Stimulated activated CD4-positive, alpha-beta T cell treated with anti-CD3 and anti-CD28 coated beads, Interleukin-1b, Interleukin-23, amount 100 ng/mL, for 1 hour (primary cell): ENCODE measurements around the gene A4GALT.

Experiments
- DNase-seq, 2 donors: peaks; one replicate each; pipeline ENCODE4 v3.0.0-alpha.2; 2020; ENCODE audit warnings: low read depth in 2 of 2

The A4GALT gene

DNA sequence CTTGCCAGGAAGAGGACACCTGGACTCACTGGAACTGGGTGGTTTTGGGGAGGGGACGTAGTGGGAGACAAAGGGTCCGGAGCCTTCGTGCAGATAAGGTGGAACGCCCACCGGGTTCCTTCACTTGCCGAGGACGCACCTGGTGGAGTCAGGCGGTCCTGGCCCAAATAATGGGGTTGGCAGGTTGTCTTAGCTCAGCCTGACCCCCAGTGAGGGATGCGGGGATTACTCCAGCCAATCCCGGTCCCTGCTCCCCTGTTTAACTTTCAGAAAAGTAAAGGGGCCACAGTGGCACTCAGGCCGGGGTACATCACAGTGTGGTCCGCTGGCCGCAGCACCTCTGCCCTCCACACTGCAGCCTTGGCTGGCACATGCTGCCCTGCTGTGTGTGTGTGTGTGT is 18.0 kb downstream of the A4GALT start:
- no peak for DNase-seq

DNA sequence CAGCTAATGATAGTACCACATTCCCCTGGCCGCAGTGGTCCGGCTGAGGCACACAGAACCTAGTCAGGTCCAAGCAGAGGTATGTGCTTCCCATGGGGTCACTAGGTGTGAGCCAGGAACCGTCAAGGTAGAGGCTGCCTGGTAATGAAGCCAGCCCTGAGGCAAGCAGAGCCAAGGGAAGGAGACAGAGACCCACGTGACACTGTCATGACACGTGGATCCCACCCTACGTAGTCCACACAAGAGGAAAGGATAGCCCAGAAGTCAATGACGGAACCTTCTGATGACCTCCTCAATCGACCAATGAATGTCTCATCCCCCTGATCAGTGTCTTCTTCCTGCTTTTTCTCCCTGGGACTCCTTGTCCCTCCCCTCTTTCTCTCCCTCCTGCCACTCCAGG is 19.0 kb downstream of the A4GALT start:
- DNase-seq = no peak

DNA sequence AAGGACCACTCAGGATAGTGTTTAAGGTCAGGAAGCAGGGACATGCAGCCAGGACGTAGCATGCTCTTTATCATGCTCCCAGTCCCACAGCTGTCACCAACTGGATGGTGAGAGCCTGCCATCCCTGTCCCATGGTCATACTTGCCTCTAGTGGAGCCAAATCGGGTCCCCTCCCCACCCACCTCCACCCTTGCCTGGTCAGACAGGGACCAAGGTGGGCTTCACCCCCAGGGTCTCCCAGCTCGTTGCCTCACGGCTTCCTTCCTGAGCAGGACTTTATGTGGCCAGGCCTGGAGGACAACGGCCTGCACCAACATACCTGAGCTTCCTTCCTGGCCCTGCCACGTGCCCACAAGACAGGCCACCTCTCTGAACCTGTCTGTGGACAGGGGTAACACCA is 19.8 kb downstream of the A4GALT start:
- no peak for DNase-seq

DNA sequence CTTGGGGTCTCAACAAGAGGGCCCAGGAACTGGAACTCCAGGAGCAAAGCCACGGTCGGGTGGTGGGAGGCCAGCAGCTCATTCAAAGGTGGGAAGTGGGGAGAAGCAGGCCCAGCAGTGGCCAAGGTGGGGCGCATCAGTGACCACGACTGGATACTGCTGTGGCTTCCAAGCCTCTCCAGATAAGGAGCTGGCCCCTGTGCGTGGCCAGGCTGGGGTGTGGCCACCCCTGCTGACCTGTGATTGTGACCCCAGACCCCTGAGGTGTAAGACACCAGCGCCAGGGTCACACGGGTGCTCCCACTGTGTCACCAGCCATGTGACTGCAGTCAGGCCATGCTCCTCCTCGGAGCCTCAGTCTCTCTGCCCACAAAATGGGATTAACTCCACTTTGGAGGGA is 20.3 kb downstream of the A4GALT start:
- no peak for DNase-seq

DNA sequence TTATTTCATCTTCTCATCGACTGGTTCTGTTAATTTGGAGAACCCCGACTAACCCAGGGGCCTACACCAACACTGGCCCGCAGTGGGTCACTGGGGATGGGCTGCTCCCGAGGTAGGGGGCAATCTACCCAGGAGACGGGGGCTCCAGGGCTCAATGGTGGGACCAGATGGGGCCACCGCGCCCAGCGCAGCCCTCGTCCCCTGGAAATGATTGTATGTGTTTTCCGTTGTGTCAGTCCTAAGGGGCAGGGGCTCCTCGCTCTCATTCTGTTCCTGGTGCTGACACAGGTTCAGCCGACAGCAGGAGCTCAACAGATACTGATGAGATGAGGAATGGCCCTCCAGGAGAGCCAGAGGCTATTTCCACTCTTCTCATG is 20.7 kb downstream of the A4GALT start:
- no peak for DNase-seq

DNA sequence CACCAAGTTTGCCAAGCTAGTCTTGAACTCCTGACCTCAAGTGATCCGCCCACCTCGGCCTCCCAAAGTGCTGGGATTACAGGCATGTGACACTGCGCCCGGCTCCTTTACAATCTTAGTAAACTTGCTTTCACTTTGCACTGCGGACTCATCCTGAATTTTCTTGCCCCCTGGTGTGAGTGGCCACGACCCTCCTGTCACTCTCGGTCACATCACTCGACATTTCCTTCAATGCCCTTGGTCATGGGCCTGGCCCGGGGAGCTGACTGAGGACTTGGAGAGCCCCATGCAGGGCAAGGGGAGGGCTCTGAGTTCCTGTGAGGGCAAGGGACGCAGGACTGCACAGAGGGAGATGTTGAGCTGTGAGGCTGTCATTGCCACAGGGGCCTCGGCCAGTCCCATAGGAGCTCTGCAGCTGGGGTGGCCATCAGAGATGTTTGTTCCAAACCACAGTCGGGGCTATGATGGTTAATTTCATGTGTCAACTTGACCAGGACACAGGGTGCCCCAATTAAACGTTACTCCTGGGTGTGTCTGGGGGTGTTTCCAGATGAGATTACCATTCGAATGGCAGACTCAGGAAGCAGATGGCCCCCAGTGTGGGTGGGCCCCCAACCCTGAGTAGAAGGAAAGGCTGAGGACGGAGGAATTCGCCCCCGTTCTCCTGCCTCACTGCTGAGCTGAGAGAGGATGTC is 21.2 kb downstream of the A4GALT start:
- DNase-seq = no peak

DNA sequence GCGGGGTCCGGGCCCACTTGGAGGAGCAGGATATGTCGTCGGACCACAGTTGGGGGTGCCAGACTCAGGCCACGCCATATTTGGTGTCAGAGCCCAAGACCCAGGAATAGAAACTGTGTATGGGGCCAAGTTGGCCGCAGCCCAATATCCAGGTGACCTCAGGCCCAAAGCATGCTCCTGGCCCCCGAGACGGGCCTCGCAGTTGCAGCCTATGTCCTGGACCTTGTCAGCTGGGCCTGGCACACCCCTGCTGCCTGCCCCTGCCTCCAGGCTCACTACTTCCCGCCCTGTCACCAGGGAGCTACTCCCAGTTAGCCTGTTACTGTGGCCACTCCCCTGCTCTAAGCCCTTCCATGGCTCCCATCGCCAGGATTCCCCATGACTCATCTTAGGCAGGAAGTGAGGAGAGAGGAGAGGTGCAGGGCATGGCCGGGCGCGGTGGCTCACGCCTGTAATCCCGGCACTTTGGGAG is 23.1 kb downstream of the A4GALT start:
- DNase-seq = no peak

DNA sequence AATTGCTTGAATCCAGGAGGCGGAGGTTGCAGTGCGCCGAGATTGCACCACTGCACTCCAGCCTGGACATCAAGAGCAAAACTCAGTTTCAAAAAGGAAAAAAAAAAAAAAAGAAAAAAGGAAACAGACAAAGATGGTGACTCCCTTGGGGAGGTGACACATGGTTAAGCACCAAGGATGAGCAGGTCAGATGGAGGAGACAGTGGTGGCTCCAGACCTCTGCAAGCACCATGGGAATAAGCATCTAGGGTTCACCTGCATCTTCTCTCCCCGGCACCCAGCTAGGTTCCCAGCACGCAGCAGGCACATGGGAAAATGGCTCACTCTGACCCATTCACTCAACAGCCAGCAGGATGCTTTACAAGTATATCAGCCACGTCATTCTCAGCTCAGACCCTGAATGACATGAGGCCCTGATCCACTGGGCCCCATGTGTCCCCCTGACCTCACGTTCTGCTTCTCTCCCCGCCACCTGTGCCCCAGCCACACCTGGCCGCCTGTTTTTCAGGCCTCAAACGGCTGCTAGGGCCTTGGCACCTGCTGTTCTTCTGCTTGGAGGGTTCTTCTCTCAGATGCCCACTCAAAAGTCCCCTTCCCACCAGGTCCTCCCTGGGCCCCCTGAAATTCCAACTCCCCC is 24.2 kb downstream of the A4GALT start:
- no peak for DNase-seq

DNA sequence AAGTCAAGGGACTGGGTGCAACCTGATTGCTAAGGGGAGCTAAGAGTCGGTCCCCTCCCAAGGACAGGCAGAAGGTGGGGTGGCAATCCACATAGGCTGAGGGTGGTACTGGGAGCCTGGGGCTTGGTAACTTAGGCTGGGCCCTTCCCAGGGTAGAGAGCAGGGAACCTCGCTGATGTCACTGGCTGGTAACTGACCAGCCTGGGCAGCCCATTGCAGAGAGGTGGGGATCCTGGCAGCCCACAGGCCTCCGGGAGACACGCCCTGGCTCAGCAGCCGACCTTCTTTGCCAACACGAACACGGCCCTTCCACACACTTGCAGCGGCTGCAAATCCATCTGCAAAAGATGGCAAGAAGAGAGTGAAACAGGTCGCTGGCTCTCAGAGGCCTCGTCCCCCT is 25.4 kb downstream of the A4GALT start:
- no peak for DNase-seq

DNA sequence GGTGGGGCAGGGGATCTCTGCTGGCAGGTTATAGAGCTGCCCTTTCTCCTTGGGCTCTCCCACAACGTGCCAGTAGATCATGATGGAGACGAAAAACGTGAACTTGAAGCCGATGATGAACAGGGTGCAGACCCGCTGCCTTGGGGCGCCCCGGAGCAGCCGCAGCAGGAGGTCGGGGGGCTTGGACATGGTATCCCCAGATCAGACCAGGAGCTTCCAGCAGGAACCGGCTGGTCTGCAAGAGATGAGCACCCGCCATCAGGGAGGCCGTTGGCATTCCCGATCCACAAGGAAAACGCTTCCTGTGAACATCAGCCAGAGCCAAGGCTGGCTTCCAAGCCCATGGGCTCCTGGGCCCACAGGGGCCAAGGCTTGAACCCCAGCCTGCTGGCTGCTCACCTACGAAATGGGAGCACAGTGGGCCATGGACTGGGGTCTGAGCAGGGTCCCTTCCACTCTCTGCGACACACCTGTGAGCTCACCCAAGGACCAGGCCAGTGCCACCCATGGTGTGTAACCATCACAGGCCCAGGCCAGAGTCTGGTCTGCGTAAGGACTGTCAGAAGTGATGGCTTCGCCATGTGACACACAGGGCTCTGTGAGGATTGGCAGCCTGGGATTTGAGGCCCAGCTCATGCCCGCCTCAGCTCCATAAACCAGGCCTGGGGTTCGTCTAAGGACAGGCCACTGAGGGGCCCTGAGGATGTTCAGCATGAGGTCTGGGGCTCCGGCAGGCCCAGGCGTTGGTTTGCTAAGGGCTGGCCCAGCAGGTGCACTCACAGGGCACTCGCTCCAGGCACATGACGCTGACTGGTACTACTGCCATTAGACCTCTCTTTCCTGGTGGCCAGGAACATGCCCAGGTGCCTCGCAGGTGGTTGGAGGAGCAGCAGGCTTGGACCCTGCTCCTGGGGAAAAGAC is 26.6 kb downstream of the A4GALT start:
- DNase-seq = no peak

DNA sequence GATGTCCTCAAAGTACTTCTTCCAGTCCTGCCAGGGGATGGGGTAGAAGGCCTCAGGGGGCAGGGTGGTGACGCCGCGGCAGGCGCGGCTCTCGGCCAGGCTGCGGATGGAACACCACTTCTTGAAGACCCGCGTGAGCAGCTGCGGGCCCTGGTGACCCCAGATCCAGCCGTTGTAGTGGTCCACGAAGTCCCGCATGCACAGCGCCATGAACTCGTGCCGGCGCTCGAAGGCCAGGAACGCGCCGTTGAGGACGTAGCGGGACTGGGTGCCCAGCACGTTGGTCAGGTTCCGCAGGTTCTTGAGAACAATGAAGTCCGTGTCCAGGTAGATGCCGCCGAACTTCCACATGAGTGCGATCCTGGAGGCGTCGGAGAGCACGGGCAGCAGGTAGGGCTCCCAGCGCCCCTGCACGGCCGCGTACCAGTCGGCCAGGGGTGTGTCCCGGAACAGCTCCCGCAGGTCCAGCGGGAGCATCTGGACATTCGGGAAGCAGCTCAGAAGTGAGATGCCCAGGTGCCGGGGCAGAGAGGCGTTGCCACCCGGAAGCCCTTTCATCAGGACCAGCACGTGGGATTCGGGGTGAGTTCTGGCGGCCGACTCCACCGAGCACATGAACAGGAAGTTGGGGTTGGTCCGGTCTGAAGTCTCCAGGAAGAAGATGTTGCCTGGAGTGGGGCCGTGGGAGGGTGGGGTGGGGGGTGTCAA is 27.5 kb downstream of the A4GALT start:
- no peak for DNase-seq

DNA sequence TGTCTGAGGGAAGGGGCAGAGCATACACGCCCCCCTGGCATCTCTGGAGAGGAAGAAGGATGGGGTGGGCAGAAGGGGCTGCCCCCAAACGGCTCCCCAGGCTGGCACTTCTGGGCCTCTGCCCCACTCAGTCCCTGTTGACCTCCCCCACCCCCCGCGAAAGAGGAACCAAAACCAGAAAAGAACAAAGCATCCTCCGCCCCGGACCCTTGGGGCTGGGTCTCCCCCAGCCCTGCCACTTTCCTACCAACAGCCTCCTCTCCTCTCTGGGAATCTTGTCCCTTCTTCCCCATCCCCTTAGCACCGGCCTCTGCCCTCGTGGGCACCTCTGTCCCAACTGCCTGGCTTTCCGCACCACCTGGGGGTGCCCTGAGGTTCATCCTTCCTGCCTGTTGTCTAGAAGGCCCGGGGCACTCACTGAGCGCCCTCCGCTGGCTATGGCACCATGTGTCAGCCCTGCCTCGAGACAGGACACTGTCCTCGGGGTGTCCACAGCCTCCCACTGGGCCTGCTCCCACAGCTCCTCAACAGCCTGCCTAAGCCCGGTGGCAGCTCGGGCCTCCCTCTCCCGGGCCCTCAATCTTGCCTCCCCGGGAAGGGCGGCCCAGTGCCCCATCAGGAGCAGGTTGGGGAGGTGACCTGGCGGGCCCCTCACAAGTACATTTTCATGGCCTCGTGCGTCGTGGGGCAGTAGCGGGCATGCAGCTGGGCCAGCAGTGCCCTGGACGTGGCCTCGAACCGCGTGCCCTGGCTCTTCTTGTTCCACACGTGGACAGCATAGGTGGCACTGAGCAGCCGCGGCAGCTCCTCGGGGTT is 28.2 kb downstream of the A4GALT start:
- DNase-seq = no peak

DNA sequence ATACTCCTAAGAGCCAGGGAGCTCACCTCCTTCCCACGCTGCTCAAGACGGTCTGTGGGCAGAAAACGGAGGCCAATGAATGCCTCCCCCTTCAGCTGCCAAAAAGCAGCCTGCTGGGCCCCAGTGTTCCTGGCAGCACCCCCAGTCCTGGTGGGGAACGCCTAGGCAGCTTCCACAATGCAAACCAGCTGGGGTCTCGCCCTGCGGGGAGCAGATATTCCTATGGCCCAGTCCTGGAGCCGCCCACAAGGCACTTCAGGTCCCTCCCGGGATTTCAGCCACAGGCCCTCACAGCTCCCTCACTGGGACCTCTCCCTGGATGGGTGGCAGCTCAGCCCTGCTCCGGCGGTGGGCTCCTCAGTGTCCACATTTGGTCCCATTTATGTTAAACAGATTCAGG is 29.2 kb downstream of the A4GALT start:
- no peak for DNase-seq

DNA sequence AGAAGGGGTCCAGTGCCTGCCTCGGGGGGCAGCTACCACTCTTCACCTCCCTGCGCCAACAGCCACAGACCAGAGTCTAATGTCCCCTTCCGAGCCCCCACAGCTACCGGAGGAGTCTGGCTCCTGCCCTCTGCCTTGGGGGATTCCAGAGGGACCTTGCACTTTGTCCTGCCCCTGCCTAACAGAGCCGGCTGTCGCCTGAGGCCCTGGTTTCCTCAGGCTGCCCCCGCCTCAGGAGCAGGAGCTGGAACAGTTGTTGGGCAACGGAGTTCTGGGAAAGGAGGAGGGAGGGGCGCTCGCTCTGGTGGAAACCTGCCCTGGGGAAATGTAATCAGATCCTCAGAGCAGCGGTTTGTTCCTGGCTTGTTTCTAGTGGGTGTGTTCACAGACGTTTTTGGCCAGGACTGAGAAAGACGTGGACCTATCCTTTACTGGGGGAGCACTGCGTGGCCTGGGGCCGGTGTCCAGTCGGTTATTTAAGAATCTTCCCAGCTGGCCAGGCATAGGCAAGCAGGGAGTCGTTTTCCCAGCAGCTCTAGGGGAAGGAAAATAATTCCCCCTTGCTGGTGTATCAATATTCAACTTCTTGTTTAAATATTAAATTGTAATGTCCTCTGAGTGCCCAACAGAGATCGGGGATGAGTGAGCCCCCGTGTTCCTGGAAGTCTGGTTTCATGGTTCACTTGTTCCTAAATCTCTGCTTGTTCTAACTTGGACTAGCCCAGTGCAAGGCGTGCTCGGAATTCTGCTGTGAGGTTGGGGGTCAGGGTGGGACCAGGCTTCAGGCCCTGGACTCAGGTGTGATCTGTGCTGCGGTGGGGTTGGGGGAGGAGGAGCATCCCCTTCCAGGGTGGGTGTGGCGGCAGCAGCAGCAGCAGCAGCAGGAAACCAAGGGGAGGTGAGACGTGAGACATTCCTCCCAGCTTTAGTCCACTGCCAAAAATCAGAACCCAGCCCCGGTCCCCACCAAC is 32.1 kb downstream of the A4GALT start:
- no peak for DNase-seq

DNA sequence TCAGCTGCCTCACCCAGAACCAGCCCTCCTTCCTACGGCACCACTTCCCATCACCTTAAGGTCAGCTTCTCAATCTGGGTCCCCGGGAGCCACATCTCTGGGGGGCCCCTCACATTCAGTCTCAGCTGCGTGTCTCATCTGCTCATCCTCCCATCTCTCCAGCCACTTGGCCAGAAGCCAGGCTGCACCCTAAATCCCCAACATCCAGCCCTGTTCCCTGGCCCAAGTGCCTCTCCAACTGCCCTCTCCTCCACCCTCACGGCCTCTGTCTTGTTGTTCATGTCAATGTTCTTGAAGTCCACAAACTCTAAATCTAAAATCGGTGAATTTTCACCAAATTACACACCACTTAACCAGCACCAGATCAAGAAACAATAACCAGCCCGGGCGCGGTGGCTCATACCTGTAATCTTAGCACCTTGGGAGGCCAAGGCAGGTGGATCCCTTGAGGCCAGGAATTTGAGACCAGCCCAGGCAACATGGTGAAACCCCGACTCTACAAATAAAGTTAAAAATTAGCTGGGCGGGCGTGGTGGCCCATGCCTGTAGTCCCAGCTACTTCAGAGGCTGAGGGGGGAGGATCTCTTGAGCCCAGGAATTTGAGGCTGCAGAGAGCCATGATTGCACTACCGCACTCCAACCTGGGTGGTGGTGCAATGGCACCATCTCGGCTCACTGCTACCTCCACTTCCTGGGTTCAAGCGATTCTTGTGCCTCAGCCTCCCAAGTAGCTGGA is 33.7 kb downstream of the A4GALT start:
- DNase-seq = no peak

DNA sequence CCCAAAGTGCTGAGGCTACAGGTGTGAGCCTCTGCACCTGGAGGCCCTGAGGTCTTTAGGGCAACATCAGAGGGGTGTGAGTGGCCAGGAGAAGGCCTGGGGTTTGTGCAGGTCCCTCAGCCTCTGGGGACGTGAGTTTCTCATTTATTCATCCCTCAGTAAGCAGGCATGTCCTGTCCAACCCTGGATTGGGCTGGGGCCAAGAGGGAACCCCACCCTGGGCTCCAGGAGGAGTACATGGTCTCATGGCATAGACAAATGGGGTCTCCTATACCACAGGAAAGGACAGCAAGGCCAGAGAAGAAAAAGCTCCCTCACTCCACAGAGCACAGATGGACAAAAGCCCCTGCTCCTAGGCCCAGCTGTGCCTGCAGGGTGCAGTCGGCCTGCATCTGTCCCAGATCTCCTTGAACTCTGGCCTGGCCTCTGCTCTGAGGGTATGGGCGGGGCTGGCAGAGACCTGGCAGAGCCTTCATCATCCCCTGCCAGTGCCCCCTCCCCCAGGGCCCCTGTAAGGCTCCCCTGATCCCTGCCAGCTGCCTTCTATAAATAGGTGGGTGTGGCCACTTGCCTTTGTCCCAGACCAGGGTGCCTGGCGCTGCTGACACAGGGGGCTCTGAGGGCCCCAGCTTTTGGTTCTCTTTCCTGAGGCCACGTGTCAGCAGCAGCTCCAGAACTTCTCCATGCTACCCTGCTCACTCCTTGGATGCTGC is 34.6 kb downstream of the A4GALT start:
- DNase-seq = no peak

DNA sequence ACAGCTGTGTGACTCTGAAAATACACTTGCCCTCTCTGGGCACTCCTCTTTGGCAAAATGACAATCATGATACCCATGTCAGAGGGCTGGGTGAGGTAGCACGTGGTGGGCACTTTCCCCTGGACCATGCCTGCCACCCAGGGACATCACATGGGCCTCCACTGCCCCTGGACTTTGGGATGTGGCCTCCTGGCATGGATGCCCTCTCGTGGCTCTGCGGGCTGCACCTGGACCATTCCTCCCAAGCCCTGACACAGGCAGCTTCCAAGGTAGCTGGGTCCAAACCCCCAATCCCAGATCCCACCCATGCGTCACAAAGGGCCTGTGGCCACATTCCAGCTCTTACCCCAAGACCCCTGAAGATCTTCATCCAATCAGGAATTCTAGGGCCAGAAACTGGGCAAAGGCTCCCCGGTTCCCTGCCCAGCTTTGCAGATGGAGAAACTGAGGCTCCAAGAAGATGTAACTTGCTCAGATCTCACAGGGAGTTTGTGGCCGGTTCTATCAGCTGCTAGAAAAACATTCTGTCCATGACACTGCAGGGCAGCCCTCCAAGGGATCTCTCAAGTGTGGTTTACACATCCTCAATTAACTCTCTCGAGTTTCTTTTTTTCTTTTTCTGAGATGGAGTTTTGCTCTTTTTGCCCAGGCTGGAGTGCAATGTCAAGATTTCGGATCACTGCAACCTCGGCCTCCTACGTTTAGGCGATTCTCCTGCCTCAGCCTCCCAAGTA is 36.0 kb downstream of the A4GALT start:
- no peak for DNase-seq
